HG03354 (cell line): Measurements from ENCODE around the gene CCNG1.
A peak's percentile ranks its signal among the peaks of the same experiment; 100 is the strongest.
"Not testable (repeated sequence)": the region's sequence is repeated elsewhere in the genome, so short reads cannot be mapped to it uniquely, and the experiment has no call there.

Source experiments
- ATAC-seq: cut with Tn5 transposase; IDR thresholded peaks from one replicate; pipeline ENCODE4 v1.9.1; 2021; ENCODE audit warnings: mild to moderate bottlenecking; ENCODE audit not compliant: unreplicated experiment, poor library complexity, severe bottlenecking

Gene CCNG1

GRCh38 chr5:163437011-163437308 is 435 bp upstream of the CCNG1 start:
- ATAC-seq = no peak

DNA sequence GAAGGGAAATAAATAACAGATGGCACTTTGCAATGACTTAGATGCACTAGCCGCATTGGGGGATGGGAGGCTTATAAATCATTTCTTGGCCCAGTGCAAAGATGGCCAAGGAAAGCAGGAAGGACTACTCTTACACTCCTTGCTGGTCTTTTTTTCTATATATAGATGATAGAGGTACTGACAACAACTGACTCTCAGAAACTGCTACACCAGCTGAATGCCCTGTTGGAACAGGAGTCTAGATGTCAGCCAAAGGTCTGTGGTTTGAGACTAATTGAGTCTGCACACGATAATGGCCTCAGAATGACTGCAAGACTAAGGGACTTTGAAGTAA is 1.7 kb downstream of the CCNG1 start:
- ATAC-seq = no peak

GRCh38 chr5:163440954-163441353 is 3.6 kb downstream of the CCNG1 start:
- no peak for ATAC-seq

GRCh38 chr5:163444526-163444925 is 7.1 kb downstream of the CCNG1 start:
- ATAC-seq = no peak

DNA sequence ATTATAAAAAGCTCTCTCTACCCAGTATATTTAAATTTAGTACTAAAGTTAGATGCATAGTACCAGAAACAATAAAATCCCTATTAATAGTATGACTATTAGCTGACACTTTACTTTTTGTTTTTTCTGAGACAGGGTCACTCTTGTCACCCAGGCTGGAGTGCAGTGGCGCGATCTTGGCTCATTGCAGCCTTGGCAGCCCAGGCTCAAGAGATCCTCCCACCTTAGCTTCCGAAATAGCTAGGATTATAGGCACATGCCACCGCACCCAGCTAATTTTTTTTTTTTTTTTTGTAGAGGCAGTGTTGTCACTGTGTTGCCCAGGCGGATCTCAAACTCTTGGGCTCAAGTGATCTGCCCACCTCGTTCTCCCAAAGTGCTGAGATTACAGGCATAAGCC is 8.0 kb downstream of the CCNG1 start:
- no peak for ATAC-seq

DNA sequence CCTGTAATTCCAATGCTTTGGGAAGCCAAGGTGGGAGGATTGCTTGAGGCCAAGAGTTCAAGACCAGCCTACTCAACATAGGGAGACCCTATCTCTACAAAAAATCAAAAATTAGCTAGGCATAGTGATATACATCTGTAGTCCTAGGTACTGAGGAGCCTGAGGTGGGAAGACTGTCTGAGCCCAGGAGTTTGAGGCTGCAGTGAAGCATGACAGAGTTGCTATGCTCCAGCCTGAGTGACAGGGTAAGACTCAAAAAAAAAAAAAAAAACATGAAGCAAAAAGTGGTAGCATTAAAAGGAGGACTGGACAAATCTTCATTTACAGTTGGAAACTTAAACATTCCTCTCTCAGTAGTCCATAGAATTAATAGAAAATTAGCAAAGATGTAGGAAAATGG is 9.8 kb downstream of the CCNG1 start:
- ATAC-seq = no peak

DNA sequence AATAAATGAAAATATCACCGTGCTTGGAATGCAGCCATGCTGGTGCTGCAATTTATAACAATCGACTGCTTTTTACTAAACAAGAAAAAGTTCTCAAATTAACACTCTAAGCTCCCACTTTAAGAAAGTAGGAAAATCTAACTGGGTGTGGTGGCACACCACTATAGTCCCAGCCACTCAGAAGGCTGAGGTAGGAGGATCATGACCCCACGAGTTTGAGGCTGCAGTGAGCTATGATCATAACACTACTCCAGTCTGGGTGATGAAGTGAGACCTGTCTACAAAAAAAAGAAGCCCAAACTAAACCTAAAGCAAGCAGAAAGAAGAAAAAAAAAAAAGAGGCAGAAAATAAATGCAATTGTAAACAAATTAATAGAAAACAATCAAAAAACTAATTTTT is 10.5 kb downstream of the CCNG1 start:
- no peak for ATAC-seq

- no peak for ATAC-seq
Measured at GRCh38 chr5:163448491-163448890, 11.1 kb downstream of the CCNG1 start.

DNA sequence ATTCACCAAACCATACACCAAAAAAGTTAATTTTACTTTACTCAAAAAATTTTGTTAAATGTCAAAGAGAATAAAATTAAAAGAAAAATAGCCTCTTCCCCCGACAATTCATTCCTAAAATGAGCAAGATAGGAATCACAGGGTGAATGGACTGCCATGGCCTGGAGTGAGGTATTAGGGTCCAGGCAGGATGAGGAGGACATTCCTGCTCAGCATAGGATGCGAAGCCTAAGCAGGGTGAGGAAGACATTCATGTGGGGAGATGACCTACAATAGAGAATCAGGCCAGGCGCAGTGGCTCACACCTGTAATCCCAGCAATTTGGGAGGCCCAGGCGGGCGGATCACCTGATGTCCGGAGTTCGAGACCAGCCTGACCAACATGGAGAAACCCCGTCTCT is 14.1 kb downstream of the CCNG1 start:
- ATAC-seq = no peak

DNA sequence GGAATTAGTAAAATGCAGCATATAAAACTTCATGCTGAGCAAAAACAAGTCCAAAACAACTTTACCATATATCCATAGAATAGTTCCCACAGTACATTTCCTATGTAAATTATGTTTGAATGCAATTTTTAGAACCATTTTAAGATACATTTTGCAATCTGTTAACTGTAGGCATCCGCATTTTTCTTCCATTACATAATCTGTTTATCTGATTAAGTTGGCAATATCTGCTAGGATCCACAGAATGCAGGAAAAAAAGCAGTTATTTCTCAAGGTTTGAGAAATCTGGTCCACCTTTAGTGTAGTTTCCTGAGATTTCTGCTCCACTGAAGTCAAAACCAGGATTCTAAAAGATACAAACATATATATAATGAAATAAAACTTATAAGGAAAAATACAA is 16.3 kb downstream of the CCNG1 start:
- no peak for ATAC-seq

- ATAC-seq = not testable (repeated sequence)
Measured at GRCh38 chr5:163455406-163455805, 18.0 kb downstream of the CCNG1 start.

GRCh38 chr5:163456029-163456589 is 18.7 kb downstream of the CCNG1 start:
- no peak for ATAC-seq

GRCh38 chr5:163456840-163457239 is 19.4 kb downstream of the CCNG1 start:
- ATAC-seq = no peak

- no peak for ATAC-seq
Measured at GRCh38 chr5:163458778-163459385, 21.5 kb downstream of the CCNG1 start.

DNA sequence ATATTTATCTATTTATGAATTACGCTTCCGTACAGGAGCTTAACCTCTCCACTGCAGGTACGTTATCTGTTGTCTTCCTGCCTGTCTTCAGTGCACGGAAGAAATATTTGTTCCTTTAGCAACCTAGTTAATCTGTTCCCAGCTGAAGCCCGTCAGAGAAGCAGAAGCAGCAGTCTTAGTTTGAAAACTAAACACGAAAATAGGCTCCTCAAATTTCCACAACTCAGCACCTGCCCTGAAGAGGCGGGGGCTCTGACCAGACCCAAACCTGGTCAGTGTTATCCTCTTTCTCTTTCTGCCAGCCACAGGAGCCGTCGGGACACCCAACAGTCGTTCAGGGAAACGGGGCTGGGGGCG is 22.0 kb downstream of the CCNG1 start:
- peak; percentile 20 for ATAC-seq

GRCh38 chr5:163459819-163460561 is 22.6 kb downstream of the CCNG1 start, which contains the start of gene NUDCD2:
NUDCD2 (minus strand) TSS chr5:163460102; CDS start chr5:163460050, 52 bp downstream.
- peak; percentile 82 for ATAC-seq

DNA sequence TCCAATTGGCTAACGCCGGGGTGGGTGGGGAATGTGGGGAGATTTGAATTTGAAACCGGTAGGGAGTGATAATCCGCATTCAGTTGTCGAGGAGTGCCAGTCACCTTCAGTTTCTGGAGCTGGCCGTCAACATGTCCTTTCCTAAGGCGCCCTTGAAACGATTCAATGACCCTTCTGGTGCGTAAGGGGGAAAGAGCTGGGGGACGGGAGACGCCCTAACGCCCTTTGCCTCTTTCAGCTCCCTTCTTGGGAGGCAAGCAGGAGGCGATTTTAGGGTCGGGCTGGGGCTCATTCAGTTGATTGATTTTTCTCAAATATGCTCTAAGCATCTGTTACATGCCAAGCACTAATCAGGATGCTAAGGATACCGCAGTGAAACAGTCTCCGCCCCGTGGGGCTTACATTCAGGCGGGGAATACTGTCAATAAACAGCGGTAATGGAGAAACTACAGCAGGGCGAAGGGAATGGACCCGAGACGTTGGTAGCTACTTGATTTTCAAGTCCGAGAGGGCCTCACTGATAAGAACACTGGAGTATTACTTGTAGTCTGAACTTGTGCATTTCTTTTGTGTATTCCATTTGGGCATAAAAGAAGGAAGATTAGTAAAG is 23.3 kb downstream of the CCNG1 start, which contains the start of gene HMMR:
Gene HMMR (plus strand): TSS at position 71 of the 610 bp plus-strand sequence. CDS start 61 bp downstream, at position 132.
- ATAC-seq = no peak

DNA sequence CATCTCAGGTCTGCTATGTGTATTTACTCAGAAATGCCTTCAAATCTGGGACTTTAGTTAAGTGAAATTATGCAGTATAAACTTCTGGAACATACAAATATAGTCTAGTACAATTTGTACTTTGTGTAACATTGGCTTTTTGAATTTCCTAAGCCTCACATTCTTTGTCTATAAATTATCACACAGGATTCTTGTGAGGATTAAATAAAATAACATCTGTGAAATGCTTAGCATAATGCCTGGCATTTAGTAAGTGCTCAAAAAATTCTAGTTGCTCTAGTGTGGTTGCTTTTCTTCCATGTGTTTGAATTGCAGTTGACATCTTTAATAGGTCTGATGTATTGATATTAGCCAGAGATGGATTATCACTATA is 25.7 kb downstream of the CCNG1 start:
- no peak for ATAC-seq

- ATAC-seq = no peak
Measured at GRCh38 chr5:163467682-163468081, 30.3 kb downstream of the CCNG1 start.

- peak; percentile 94 for ATAC-seq
Measured at GRCh38 chr5:163473635-163474243, 36.3 kb downstream of the CCNG1 start.

GRCh38 chr5:163475411-163475810 is 38.0 kb downstream of the CCNG1 start:
- ATAC-seq = no peak
